Measurements from ENCODE around the gene REG4.

DNA sequence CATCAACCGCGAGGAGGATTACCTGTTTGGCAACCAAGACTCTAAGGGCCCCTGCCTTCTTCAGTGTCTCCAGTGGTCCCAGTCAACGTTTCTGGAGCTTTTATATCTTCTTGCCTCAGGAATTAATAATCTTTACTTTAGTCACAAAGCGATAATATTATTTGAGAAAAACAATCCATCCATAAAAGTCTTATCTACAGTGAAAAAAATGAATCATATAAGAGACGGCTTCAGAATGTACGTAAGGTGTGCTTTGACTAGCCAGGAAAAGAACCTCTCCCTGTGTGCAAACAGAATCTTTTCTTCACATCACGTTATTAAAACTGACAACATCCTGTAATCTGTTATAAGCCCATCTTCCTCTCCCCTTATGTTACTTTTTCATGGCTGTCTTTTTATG lies at the start of gene REG4:
- TF ChIP-seq, protein P1, sequence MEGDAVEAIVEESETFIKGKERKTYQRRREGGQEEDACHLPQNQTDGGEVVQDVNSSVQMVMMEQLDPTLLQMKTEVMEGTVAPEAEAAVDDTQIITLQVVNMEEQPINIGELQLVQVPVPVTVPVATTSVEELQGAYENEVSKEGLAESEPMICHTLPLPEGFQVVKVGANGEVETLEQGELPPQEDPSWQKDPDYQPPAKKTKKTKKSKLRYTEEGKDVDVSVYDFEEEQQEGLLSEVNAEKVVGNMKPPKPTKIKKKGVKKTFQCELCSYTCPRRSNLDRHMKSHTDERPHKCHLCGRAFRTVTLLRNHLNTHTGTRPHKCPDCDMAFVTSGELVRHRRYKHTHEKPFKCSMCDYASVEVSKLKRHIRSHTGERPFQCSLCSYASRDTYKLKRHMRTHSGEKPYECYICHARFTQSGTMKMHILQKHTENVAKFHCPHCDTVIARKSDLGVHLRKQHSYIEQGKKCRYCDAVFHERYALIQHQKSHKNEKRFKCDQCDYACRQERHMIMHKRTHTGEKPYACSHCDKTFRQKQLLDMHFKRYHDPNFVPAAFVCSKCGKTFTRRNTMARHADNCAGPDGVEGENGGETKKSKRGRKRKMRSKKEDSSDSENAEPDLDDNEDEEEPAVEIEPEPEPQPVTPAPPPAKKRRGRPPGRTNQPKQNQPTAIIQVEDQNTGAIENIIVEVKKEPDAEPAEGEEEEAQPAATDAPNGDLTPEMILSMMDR (IDR thresholded peaks at IDR 0.05; ENCODE audit: borderline replicate concordance, extremely low read depth, low read length, poor library complexity, severe bottlenecking) = no peak
- TF ChIP-seq EZH2 (IDR thresholded peaks at IDR 0.05; ENCODE audit: borderline replicate concordance, low read depth, low read length, severe bottlenecking) = no peak

All from DND-41 (cell line).